Measurements from ENCODE around the gene MEOX1.

- TF ChIP-seq CTCF (conservative IDR thresholded peaks at IDR 0.05; ENCODE audit: low read depth, low read length), result no peak
- TF ChIP-seq EZH2 (IDR thresholded peaks at IDR 0.05; ENCODE audit: low read length, unreplicated experiment), result no peak
Measured at GRCh38 chr17:43619705-43620104, 42.0 kb downstream of the MEOX1 start.

Measured in PC-3 (cell line).